ENCODE measurements around the gene TLR3.

TLR3 gene

GRCh38 chr4:186105647-186106321 is 36.8 kb downstream of the TLR3 start:
- DNase-seq (ENCODE audit: low read depth in 2 of 2), result no peak

- DNase-seq (ENCODE audit: low read depth in 2 of 2), result no peak
Measured at GRCh38 chr4:186107947-186108346, 39.0 kb downstream of the TLR3 start.

GRCh38 chr4:186108391-186108790 is 39.4 kb downstream of the TLR3 start:
- no peak for DNase-seq (ENCODE audit: low read depth in 2 of 2)

GRCh38 chr4:186109245-186109644 is 40.3 kb downstream of the TLR3 start:
- no peak for DNase-seq (ENCODE audit: low read depth in 2 of 2)

GRCh38 chr4:186116697-186117096 is 47.7 kb downstream of the TLR3 start:
- DNase-seq (ENCODE audit: low read depth in 2 of 2), result no peak

GRCh38 chr4:186118582-186118981 is 49.6 kb downstream of the TLR3 start:
- DNase-seq (ENCODE audit: low read depth in 2 of 2), result no peak

- DNase-seq (ENCODE audit: low read depth in 2 of 2), result no peak
Measured at GRCh38 chr4:186121057-186121456, 52.1 kb downstream of the TLR3 start.

GRCh38 chr4:186128842-186129241 is 59.9 kb downstream of the TLR3 start:
- no peak for DNase-seq (ENCODE audit: low read depth in 2 of 2)

- DNase-seq (ENCODE audit: low read depth in 2 of 2), result no peak
Measured at GRCh38 chr4:186131935-186132334, 63.0 kb downstream of the TLR3 start.

- no peak for DNase-seq (ENCODE audit: low read depth in 2 of 2)
Measured at GRCh38 chr4:186132577-186133242, 63.8 kb downstream of the TLR3 start.

GRCh38 chr4:186134257-186134656 is 65.3 kb downstream of the TLR3 start:
- DNase-seq (ENCODE audit: low read depth in 2 of 2), result no peak

- no peak for DNase-seq (ENCODE audit: low read depth in 2 of 2)
Measured at GRCh38 chr4:186134861-186135260, 65.9 kb downstream of the TLR3 start.

GRCh38 chr4:186137196-186137794 is 68.3 kb downstream of the TLR3 start:
- DNase-seq (ENCODE audit: low read depth in 2 of 2), result no peak
